HG02642 (cell line): ENCODE measurements around the gene BAMBI.
"Not testable (repeated sequence)": the region's sequence is repeated elsewhere in the genome, so short reads cannot be mapped to it uniquely, and the experiment has no call there.

Source experiments
- ATAC-seq: cut with Tn5 transposase; IDR thresholded peaks from one replicate; pipeline ENCODE4 v1.9.1; 2021; ENCODE audit warnings: mild to moderate bottlenecking; ENCODE audit not compliant: unreplicated experiment, poor library complexity

Gene BAMBI

GRCh38 chr10:28676968-28677887 is at the start of gene BAMBI:
Gene BAMBI, plus strand, starts transcription at chr10:28677521. Its CDS starts 377 bp downstream, at chr10:28677898.
- peak; percentile 99 for ATAC-seq

- peak; percentile 82 for ATAC-seq
These were observed 49.0 kb upstream of the BAMBI start for GRCh38 chr10:28628184-28628893.

- ATAC-seq = no peak
These were observed 45.3 kb upstream of the BAMBI start for GRCh38 chr10:28631896-28632583.

- no peak for ATAC-seq
These were observed 44.8 kb upstream of the BAMBI start for GRCh38 chr10:28632584-28632945.

- ATAC-seq = no peak
These were observed 43.6 kb upstream of the BAMBI start for GRCh38 chr10:28633750-28634149.

GRCh38 chr10:28637346-28637745 is 40.0 kb upstream of the BAMBI start:
- ATAC-seq = no peak

- ATAC-seq = no peak
These were observed 38.9 kb upstream of the BAMBI start for GRCh38 chr10:28638392-28638791.

- ATAC-seq = no peak
These were observed 36.8 kb upstream of the BAMBI start for GRCh38 chr10:28640551-28640950.

GRCh38 chr10:28644647-28645046 is 32.7 kb upstream of the BAMBI start:
- no peak for ATAC-seq

GRCh38 chr10:28652106-28652505 is 25.2 kb upstream of the BAMBI start:
- no peak for ATAC-seq

- ATAC-seq = no peak
These were observed 24.6 kb upstream of the BAMBI start for GRCh38 chr10:28652703-28653102.

GRCh38 chr10:28658824-28659223 is 18.5 kb upstream of the BAMBI start:
- not testable (repeated sequence) for ATAC-seq

- ATAC-seq = no peak
These were observed 16.3 kb upstream of the BAMBI start for GRCh38 chr10:28661035-28661434.

- ATAC-seq = peak; percentile 89
These were observed 13.5 kb upstream of the BAMBI start for GRCh38 chr10:28663576-28664368.

- ATAC-seq = no peak
These were observed 13.0 kb upstream of the BAMBI start for GRCh38 chr10:28664369-28664740.

- no peak for ATAC-seq
These were observed 10.4 kb upstream of the BAMBI start for GRCh38 chr10:28666751-28667467.

GRCh38 chr10:28668363-28669226 is 8.7 kb upstream of the BAMBI start:
- peak; percentile 52 for ATAC-seq
